ENCODE measurements around the gene CAPN8. TPM values are rescaled to one million over a fixed set of nuclear protein-coding genes. Genes with fewer than 3 reads are reported as not detected.
A peak's percentile ranks its signal among the peaks of the same experiment; 100 is the strongest.

The CAPN8 gene
- total and polyA plus RNA-seq, 2 experiments from 2014 or later: 0.15 TPM; not detected in 1

DNA sequence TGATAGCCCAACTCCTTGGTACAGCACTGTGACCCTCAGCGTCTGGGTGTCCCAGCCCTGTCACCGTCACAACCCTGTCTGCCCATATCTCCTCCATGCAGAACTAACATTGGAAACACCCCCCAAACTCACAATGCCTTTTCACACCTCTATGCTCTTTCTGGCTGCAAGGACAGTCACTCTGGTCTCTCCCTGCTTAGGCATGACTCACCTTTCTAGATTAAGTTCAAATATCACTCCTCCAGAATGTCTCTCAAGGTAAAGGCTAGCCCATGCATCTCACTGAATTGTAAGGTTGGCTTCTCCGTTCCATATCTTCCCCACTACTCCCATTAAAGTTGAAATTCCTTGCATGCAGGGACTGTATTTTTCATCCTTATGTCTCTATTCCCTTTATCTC lies 17.0 kb upstream of the CAPN8 start:
- Histone ChIP-seq H3K4me3 (no peak overlapping the region), H3K4me1 (ENCODE audit: low read depth) (no peaks in the 10 kb centered on the region), H3K27me3 (peaks cover 4% of the 10 kb centered on the region), H3K36me3 (no peaks in the 10 kb centered on the region), H3K9me3 (ENCODE audit: low read depth) (no peaks in the 10 kb centered on the region), H3K27ac (no peak overlapping the region)
- TF ChIP-seq, protein P1, sequence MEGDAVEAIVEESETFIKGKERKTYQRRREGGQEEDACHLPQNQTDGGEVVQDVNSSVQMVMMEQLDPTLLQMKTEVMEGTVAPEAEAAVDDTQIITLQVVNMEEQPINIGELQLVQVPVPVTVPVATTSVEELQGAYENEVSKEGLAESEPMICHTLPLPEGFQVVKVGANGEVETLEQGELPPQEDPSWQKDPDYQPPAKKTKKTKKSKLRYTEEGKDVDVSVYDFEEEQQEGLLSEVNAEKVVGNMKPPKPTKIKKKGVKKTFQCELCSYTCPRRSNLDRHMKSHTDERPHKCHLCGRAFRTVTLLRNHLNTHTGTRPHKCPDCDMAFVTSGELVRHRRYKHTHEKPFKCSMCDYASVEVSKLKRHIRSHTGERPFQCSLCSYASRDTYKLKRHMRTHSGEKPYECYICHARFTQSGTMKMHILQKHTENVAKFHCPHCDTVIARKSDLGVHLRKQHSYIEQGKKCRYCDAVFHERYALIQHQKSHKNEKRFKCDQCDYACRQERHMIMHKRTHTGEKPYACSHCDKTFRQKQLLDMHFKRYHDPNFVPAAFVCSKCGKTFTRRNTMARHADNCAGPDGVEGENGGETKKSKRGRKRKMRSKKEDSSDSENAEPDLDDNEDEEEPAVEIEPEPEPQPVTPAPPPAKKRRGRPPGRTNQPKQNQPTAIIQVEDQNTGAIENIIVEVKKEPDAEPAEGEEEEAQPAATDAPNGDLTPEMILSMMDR (IDR thresholded peaks at IDR 0.05; ENCODE audit: low read depth, low read length): no peak
- no peak for DNase-seq (ENCODE audit: low read depth in 1 of 2, low spot score in 1 of 2)

DNA sequence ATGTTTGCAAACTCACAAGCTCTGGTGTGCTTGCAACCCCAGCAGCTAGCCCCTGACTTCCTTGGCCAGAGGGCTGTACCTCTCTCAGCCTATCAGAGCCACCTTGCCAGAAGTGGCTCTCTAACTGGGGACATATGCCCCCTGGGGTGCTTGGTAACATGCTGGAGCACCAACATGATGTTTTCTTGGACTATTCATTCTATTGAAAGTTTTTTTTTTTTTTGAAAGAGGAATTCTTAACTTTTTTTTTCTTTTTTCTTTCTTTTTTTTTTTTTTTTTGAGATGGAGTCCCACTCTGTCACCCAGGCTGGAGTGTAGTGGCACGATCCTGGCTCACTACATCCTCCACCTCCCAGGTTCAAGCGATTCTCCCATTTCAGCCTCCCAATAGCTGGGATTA lies 14.7 kb upstream of the CAPN8 start:
- Histone ChIP-seq H3K36me3 (no peaks in the 10 kb centered on the region), H3K27me3 (peaks cover 4% of the 10 kb centered on the region), H3K4me3 (no peak overlapping the region), H3K4me1 (ENCODE audit: low read depth) (no peaks in the 10 kb centered on the region), H3K9me3 (ENCODE audit: low read depth) (no peaks in the 10 kb centered on the region), H3K27ac (no peak overlapping the region)
- TF ChIP-seq, protein P1 (IDR thresholded peaks at IDR 0.05; ENCODE audit: low read depth, low read length): no peak
- DNase-seq (ENCODE audit: low read depth in 1 of 2, low spot score in 1 of 2): no peak

DNA sequence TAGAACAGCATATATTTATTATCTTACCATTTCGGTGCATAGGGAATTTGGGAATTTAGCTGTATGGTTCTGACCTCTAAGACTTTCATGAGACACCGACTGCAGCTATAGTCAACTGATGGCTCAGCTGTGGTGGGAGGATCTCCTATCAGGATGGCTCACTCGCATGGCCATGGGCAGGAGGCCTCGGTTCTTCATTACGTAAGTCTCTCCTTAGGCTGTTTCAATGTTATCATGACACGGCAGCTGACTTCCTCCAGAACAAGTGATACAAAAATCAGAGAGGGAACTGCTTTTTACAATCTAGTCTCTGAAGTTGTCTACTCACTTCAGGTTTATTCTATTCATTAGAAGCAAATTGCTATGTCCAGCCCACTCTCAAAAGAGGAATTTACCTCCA lies 13.3 kb upstream of the CAPN8 start:
- Histone ChIP-seq H3K27me3 (peaks cover 4% of the 10 kb centered on the region), H3K27ac (no peak overlapping the region), H3K36me3 (no peaks in the 10 kb centered on the region), H3K4me1 (ENCODE audit: low read depth) (no peaks in the 10 kb centered on the region), H3K9me3 (ENCODE audit: low read depth) (no peaks in the 10 kb centered on the region), H3K4me3 (no peak overlapping the region)
- DNase-seq (ENCODE audit: low read depth in 1 of 2, low spot score in 1 of 2): peak in 1 of 2 donors; percentile 44
- TF ChIP-seq, protein P1 (IDR thresholded peaks at IDR 0.05; ENCODE audit: low read depth, low read length): no peak

DNA sequence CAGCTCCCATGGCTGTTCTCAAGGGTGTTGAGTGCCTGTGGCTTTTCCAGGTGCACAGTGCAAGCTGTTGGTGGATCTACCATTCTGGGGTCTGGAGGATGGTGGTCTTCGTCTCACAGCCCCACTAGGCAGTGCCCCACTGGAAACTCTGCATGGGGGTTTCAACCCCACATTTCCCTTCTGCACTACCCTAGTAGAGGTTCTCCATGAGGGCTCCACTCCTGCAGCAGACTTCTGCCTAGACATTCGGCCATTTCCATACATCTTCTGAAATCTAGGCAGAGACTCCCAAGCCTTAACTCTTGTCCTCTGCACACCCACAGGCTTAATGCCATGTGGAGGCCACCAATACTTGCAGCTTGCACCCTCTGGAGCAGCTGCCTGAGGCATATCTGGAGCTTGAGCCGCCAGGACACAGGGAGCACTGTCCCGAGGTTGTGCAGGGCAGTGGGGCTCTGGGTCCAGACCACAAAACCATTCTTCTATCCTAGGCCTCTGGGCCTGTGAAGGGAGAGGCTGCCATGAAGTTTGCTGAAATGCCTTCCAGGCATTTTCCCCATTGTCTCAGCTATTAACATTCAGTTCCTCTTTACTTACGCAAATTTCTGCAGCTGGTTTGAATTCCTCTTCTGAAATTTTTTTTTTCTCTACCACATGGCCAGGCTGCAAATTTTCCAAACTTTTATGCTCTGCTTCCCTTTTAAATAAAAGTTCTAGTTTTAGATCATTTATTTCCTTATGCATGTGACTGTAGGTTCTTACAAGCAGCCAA lies 8.8 kb upstream of the CAPN8 start:
- Histone ChIP-seq H3K27me3 (no peaks in the 10 kb centered on the region), H3K4me1 (ENCODE audit: low read depth) (no peaks in the 10 kb centered on the region), H3K4me3 (no peak overlapping the region), H3K36me3 (no peaks in the 10 kb centered on the region), H3K9me3 (ENCODE audit: low read depth) (no peaks in the 10 kb centered on the region), H3K27ac (no peak overlapping the region)
- DNase-seq (ENCODE audit: low read depth in 1 of 2, low spot score in 1 of 2): no peak
- TF ChIP-seq, protein P1 (IDR thresholded peaks at IDR 0.05; ENCODE audit: low read depth, low read length): no peak

DNA sequence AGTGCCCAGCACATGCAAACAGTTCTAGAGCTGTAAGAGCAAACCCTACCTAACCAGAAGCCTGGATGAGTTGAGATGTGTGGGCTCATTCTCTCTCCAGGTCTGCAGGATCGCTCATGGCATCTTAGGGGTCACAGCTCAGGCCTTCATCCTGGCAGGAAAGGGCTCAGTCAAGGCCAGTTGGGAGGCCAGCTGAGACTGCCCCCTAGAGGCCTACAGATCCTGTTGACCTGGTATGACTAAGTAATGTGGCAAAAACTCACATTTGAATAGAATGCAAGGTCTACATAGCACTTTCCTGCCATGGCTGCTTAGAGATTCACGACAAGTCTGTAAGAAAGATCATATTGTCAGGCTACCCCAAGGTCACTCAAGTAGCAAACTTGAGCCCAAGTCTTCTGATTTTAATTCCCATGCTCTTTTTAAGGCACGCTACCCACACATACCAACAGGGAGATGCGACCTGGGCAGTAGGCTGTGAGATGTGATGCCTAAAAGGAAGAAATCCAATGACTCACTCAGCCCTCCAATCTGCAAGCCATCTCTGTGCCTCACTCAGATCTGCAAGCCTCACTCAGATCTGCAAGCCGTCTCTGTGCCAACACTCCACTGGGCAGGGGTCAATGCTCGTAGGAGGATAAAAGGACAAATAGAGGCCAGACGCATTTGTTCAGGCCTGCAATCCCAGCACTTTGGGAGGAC lies 5.1 kb upstream of the CAPN8 start:
- DNase-seq (ENCODE audit: low read depth in 1 of 2, low spot score in 1 of 2): peak; percentile 56 to 82
- Histone ChIP-seq H3K9me3 (ENCODE audit: low read depth) (no peaks in the 10 kb centered on the region), H3K4me1 (ENCODE audit: low read depth) (no peaks in the 10 kb centered on the region), H3K27me3 (no peaks in the 10 kb centered on the region), H3K36me3 (no peaks in the 10 kb centered on the region), H3K4me3 (no peak overlapping the region), H3K27ac (no peak overlapping the region)
- TF ChIP-seq, protein P1 (IDR thresholded peaks at IDR 0.05; ENCODE audit: low read depth, low read length): peak; percentile 68
